SKM-1 treated with dmso at 0.1 percent for 144 hours (cell line): ENCODE measurements around the gene DCAF8.

ENCODE experiments used
- DNase-seq: peaks from one replicate; lab custom pipeline; 2025; ENCODE audit not compliant: unreplicated experiment; lab: John Stamatoyannopoulos, UW

DCAF8 gene

GRCh38 chr1:160264795-160265307 is 2.5 kb upstream of the DCAF8 start:
- no peak for DNase-seq

DNA sequence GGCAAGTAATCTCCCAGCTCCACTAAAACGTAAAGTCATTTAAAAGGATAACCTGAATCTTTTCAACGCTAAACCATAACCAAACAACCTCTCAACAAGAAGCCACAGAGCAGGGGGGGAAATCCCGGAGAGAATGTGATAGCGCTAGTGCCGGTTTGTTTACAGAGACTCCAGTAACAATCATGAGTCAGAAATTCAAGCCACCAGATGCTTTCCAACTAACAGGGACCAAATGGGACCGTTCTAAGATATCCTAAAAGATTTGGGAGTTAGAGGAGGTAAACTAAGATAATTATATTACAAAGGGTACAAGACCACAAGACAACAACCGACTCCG is 825 bp downstream of the DCAF8 start:
- DNase-seq, result peak; percentile 48

DNA sequence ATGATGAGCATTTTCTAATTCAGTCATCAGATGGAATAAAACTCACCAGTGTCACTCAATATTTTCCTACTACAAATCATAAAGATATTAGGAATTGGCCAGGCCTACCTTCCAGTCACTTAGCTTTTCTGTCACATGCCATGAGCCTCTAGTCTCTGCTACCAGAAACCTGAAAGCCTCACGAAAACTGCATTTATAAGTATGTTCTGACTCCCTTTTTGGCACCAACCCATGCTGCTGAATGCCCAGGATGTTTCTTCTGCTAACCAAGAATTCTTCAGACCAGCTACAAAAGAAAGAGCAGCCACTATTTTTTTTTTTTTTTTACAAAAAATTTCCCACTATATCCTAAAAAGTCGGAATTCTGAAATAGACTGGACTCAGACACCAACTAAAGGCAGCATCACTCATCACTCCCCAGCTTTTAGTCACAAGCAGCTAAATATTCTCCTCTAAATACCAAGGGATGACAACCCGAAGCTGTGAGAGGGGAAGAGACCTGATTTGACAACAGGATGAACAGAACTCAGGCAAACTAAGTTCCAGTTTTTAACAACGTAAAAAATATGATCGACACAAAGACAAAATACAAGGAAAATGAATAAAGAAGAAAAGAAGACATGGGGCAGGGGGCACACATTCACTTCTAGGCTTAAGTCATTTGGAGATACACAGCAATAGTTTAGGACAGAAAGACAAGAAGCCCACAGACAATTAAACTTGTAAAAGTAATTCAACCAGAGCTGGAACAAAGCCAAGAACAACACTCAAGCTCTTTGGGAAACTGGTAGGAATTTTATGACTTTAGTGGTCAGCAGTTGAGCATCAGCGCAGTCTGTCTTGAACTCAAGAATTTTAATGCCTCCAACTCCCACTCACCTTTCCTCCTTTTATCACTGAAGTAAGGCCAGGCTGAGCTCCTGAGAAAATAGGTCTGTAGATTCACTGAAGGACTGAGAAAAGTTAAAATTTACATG is 1.7 kb downstream of the DCAF8 start:
- DNase-seq, result no peak

DNA sequence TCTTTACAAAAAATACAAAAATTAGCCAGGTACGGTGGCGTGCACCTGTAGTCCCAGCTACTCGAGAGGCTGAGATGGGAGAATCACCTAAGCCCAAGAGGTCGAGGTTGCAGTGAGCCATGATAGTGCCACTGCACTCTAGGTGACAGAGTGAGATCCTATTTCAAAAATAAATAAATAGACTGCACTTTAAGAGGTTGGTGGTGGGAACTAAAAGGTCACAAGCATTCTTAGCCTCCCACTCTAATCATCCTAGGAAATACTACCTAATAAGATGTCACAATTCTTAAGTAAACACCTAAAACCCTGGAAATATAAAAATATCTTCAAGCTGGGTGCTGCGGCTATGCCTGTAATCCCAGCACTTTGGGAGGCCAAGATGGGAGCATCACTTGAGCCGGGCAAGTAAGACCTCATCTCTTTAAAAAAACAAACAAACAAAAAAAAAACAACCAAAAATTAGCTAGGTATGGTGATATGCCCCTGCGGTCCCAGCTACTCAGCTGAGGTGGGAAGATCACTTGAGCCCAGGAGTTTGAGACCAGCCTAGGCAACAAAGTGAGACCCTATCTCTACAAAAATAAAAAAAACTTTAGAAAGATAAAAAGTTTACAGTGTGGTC is 4.1 kb downstream of the DCAF8 start:
- DNase-seq, result no peak

DNA sequence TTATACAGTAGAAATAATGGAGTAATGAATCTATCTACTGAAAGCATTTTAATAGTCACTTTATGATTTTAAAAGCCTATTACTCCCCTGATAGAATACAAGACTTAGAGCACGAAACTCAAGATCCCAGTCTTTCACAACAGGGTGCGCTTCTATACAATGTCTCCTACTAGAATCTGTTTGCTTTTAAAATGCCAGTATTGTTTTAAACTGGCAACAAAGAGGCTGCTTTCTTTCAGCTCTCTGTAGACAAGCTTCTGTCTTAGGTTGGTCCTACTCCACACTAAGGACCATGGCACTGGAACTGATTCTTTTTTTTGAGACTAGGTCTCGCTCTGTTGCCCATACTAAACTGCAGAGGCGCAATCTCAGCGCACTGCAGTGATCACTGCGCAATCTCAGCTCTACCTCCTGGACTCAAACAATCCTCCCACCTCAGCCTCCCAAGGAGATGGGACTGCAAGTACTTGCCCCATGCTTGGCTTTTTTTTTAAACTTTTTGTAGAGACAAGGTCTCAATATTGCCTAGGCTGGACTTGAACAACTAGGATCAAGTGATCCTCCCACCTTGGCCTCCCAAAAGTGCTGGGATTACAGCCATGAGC is 4.8 kb downstream of the DCAF8 start:
- DNase-seq, result no peak

- DNase-seq, result no peak
Measured at GRCh38 chr1:160256396-160257046, 5.8 kb downstream of the DCAF8 start.

DNA sequence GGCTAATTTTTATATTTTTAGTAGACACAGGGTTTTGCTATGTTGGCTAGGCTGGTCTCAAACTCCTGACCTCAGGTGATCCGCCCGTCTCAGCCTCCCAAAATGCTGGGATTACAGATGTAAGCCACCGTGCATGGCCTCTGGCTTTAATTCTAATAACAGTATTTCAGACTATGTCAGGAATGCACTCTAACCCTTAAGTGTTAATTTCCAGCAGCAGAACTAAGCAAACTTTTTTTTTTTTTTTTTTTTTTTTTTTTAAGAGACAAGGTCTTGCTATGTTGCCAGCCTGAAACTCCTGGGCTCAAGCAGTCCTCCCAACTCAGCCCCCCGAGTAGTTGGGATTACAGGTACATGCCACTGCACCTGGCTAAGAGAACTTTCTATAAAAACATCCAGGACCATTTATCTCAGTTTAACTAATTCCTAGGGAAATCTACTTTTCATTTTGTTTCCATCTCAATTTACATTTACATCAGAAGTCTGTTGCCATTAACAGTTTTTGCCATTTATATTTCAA is 6.5 kb downstream of the DCAF8 start:
- DNase-seq, result no peak

DNA sequence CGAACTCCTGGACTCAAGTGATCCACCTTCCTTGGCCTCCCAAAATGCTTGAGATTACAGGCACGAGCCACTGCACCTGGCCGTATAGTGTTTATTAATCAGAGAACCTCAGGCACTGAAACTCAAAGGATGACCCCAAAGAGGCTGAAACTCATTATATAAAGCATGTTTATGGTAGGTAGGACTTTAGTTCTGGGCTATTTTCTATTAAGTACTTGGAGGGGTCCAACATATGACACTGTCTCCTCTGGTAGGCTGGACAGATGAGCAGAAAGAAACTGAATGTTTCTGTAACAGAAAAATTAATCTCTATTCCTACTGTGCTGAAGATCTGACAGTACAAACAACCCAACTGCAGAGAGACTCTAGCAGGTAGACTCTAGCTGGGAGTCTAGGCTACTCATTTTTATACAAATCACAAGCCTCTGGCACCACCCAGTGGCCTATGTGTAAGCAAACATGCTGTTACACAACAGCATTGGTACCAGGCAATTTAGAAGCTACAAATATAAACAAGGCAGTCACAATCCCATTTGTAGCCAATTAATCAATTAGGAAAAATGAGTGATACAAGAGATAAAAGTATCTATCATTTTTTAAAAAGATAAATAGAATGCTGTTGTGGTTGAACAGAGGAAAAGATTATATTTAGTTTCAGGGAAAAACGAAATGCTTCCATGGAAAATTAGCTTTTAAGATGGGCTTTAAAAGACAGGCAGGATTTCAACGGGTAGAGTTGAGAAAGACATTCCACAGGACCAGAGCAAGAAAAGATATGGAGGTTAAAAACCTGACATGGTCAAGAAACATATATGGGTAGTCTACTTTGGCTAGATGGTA is 10.4 kb downstream of the DCAF8 start:
- DNase-seq, result peak; percentile 53

DNA sequence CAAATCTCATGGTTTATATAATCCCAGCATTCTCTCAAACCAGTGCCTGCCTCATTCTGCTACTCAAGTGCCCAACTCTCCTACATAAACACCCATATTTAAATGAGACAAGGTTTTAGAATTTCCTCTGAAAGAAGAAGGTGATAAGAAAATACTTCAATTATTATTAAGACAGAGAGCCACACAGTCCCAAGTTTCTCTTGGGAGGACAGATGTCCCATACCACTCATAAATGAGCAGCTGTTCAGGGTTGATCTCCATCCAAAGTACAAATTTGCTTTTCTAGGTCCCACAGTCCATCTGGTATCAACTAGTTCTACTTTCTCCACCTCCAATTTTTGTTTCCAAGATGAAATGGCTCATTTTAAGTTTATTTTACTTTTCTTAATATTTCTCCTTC is 11.3 kb downstream of the DCAF8 start:
- no peak for DNase-seq

DNA sequence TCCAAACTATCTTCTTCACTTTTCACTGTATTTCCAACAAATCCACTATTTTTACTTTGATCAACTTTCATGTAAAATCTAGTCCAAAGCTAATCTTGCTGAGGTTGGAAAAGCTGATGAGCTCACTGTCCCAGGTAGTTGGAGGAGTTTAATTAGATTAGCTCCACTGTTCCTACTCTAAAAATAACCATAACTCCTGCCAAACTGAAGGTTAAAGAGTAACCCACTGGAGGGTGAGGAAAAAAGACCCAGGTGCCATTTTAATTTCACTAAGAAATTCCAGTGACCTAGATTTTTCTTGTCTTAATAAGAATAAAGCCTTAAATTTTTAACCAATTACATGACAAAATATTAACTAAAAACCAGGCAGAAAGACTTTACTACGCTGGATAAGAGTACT is 15.3 kb downstream of the DCAF8 start:
- no peak for DNase-seq

GRCh38 chr1:160245434-160245833 is 16.9 kb downstream of the DCAF8 start:
- DNase-seq, result no peak

- no peak for DNase-seq
Measured at GRCh38 chr1:160244209-160244608, 18.1 kb downstream of the DCAF8 start.

GRCh38 chr1:160243767-160244166 is 18.6 kb downstream of the DCAF8 start:
- no peak for DNase-seq

- no peak for DNase-seq
Measured at GRCh38 chr1:160239582-160240299, 22.6 kb downstream of the DCAF8 start.

- DNase-seq, result no peak
Measured at GRCh38 chr1:160238408-160238807, 23.9 kb downstream of the DCAF8 start.

- DNase-seq, result no peak
Measured at GRCh38 chr1:160237558-160237957, 24.8 kb downstream of the DCAF8 start.

DNA sequence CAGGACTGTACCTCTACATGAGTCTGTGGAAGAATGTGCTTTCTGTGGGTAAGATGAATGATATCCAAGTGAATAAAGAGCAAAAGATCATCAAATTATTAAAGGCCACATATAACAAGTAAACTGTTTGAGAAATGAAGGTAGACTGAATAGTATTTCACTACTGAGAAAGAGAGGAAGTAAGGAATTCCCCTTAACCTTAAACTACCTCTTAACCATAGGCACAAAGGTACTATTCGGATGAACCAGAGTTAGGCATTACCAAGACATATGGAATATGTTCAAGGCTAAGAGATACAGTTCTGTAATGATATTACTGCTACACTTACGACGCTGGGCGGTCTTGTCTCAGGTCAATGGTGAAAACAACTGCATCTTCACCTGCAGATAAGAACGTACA is 25.5 kb downstream of the DCAF8 start:
- DNase-seq, result no peak

GRCh38 chr1:160232911-160233310 is 29.4 kb downstream of the DCAF8 start:
- DNase-seq, result no peak

DNA sequence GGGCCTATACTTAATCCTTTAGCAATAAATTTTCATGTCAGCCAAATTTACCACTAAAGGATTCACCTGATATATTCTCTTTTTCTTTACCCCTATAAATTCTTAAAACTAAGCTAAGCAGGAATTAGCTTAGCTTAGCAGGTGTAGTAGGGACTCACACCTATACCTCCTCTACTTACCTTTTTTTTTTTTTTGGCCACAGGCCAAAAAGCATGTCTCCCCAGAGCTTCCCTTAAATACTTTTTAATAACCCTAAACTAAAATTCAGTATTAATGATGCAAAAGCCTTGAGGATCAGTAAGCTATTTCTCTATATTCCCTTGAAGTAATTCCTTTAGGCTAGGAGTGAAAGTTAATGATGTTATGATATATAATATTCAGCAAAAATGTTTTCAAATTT is 33.9 kb downstream of the DCAF8 start:
- DNase-seq, result no peak

GRCh38 chr1:160227561-160227960 is 34.8 kb downstream of the DCAF8 start:
- DNase-seq, result no peak
